Activated CD8-positive, alpha-beta T cell treated with anti-CD3 and anti-CD28 coated beads for 36 hours (primary cell): ENCODE results near the gene TMEM119. TPM values are rescaled to one million over a fixed set of nuclear protein-coding genes. Genes with fewer than 3 reads are reported as not detected.
A peak's percentile ranks its signal among the peaks of the same experiment; 100 is the strongest.

Experiments
- ATAC-seq: fragments of 200-7000 bp; cut with Tn5 transposase; one replicate; pipeline ENCODE4 v1.10.0; 2021; ENCODE audit warnings: mild to moderate bottlenecking, moderate library complexity
- CTCF ChIA-PET: fragments of 350-600 bp; sonication (Branson Sonifier 250); formaldehyde crosslinking; loops from one replicate; lab custom pipeline; 2021; ENCODE audit warnings: antibody characterized with exemption; lab: Charles Lee
- POLR2A ChIA-PET: fragments of 350-600 bp; sonication (Branson Sonifier 250); formaldehyde crosslinking; loops from one replicate; lab custom pipeline; 2021; ENCODE audit warnings: antibody characterized with exemption; lab: Charles Lee
- DNase-seq: peaks from one replicate; pipeline ENCODE4 v3.0.0-alpha.2; 2020
- H3K27ac Mint-ChIP-seq: one replicate; pipeline ENCODE4 v1.8.0; 2021; ENCODE audit warnings: mild to moderate bottlenecking, mixed read lengths
- H3K27me3 Mint-ChIP-seq: one replicate; pipeline ENCODE4 v1.8.0; 2021; ENCODE audit warnings: mixed read lengths
- H3K36me3 Mint-ChIP-seq: one replicate; pipeline ENCODE4 v1.8.0; 2021; ENCODE audit warnings: low read depth, mixed read lengths
- H3K4me1 Mint-ChIP-seq: one replicate; pipeline ENCODE4 v1.8.0; 2021; ENCODE audit warnings: low read depth, mixed read lengths
- H3K4me3 Mint-ChIP-seq: one replicate; pipeline ENCODE4 v1.8.0; 2021; ENCODE audit warnings: mild to moderate bottlenecking, moderate library complexity, mixed read lengths
- H3K9me3 Mint-ChIP-seq: one replicate; pipeline ENCODE4 v1.8.0; 2021; ENCODE audit warnings: mixed read lengths
- intact Hi-C: fragments of 100-400 bp; cut with micrococcal nuclease; formaldehyde crosslinking; loops from one replicate; pipeline ENCODE4 v1.10.0; 2022
- total RNA-seq, 2 experiments: library from RNA; stranded (reverse); gene quantifications; one replicate each; pipeline ENCODE4 v1.2.3, GENCODE V29; 2021
- TF ChIP-seq, protein P1 (sequence below): fragments of 200-600 bp; IDR thresholded peaks from one replicate; pipeline ENCODE4 v1.8.0; 2022; ENCODE audit warnings: antibody characterized with exemption, mild to moderate bottlenecking

TMEM119 gene
- total RNA-seq, 2 experiments from 2014 or later: not detected

DNA sequence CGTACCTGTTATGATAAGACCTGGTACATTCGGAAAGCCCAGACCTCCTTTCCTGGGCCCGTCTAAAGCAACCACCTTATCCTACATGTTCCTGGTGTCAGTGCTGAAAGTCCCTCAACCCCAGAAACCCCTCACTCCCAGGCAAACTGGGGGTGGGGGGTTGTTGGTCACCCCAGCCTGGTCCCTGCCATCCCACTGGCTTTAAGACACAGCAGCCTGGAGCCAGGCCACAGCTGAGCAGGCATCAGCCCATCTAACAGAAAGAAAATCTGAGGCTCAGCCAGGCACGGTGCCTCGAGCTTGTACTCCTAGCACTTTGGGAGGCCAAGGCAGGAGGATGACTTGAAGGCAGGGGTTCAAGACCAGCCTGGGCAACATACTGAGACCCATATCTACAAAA lies 31.3 kb upstream of the TMEM119 start:
- intact Hi-C loops: loop anchor here (2.0 kb wide), 1 partner anchor 66 kb away; the partner anchor contains the start of gene ISCU
- Mint-ChIP-seq H3K4me3 (peak overlapping the region; percentile 91), H3K27ac (peak overlapping the region; percentile 100), H3K4me1 (peaks cover 55% of the 10 kb centered on the region), H3K9me3 (peaks cover 3% of the 10 kb centered on the region), H3K27me3 (no peaks in the 10 kb centered on the region), H3K36me3 (peaks cover 45% of the 10 kb centered on the region)
- no peak for ATAC-seq
- POLR2A ChIA-PET: interaction anchor here (0.6 to 13.8 kb wide), 6 partner anchors 9 to 101 kb away, joined by 3 to 225 read pairs (median 4); partner anchors contain the start of genes ISCU and SART3
- TF ChIP-seq, protein P1, sequence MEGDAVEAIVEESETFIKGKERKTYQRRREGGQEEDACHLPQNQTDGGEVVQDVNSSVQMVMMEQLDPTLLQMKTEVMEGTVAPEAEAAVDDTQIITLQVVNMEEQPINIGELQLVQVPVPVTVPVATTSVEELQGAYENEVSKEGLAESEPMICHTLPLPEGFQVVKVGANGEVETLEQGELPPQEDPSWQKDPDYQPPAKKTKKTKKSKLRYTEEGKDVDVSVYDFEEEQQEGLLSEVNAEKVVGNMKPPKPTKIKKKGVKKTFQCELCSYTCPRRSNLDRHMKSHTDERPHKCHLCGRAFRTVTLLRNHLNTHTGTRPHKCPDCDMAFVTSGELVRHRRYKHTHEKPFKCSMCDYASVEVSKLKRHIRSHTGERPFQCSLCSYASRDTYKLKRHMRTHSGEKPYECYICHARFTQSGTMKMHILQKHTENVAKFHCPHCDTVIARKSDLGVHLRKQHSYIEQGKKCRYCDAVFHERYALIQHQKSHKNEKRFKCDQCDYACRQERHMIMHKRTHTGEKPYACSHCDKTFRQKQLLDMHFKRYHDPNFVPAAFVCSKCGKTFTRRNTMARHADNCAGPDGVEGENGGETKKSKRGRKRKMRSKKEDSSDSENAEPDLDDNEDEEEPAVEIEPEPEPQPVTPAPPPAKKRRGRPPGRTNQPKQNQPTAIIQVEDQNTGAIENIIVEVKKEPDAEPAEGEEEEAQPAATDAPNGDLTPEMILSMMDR: no peak
- DNase-seq: peak; percentile 55
- CTCF ChIA-PET: interaction anchor here (1.3 to 12.8 kb wide), 3 partner anchors 12 to 63 kb away, joined by 4 to 245 read pairs (median 6); no protein-coding TSS in a partner anchor

DNA sequence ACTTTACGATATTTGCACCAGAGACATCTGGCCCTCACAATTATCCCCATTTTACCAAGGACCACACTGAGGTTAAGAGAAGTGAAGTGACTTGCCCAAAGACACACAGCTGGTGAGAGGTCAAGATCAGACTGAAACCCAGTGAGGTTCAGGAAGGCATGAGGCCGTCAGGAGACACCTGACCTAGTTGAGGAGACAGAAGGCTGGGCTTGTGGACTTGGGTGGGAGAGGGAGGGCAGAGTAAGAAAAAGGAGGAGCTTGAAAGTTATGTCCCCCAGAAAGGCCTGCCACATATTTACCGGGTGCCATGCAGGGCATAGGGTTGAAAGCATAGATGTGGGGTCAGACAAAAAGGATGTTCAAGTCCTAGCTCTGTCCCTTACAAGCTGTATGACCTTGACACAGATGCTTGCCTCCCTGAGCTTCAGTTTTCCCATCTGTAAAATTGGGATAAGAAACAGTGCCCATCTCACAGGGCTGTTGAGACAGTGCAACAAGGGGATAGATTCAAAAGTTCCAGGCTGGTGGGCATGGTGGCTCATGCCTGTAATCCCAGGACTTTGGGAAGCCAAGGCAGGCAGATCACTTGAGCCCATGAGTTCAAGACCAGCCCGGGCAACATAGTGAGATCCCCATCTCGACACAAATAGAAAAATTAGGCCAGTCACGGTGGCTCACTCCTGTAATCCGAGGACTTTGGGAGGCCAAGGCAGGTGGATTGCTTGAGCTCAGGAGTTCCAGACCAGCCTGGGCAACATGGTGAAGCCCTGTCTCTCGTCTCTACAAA lies 29.4 kb upstream of the TMEM119 start:
- H3K9me3 Mint-ChIP-seq: peaks cover 6% of the 10 kb centered on the region
- H3K27me3 Mint-ChIP-seq: no peaks in the 10 kb centered on the region
- peak overlapping the region; percentile 10 for H3K4me3 Mint-ChIP-seq
- ChIA-PET CTCF (interaction anchor here (0.6 to 12.8 kb wide), 13 partner anchors 10 to 177 kb away, joined by 3 to 245 read pairs (median 5); partner anchors contain the start of genes ISCU and SART3), POLR2A (interaction anchor here (0.7 to 13.8 kb wide), 10 partner anchors 7 to 508 kb away, joined by 3 to 225 read pairs (median 4); partner anchors contain the start of genes ISCU and SART3)
- peak overlapping the region; percentile 100 for H3K27ac Mint-ChIP-seq
- no peak for ATAC-seq
- peaks cover 64% of the 10 kb centered on the region for H3K36me3 Mint-ChIP-seq
- TF ChIP-seq, protein P1: no peak
- DNase-seq: no peak
- peaks cover 54% of the 10 kb centered on the region for H3K4me1 Mint-ChIP-seq
- intact Hi-C loops: no loop called here

DNA sequence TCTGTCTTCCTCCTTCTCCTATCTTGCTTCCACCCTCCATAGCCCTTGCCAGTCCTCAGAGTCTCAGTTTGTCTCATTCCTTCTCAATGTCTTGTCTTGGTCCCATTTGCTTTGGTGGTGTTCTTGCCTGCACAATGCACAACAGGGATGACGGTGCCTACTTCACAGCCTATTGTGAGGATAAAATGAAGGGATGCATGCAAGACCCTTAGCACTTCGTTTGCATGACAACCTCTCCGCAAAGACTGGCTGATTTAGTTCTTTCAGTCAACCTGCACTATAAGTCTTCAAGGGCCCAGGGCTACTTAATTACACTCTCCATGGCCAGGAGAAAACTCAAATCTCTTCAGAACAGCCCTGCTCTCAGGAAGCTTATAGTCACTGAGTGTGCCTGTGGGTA lies 27.3 kb upstream of the TMEM119 start:
- TF ChIP-seq, protein P1: no peak
- Mint-ChIP-seq H3K9me3 (peaks cover 3% of the 10 kb centered on the region), H3K4me3 (no peak overlapping the region), H3K36me3 (peaks cover 62% of the 10 kb centered on the region), H3K4me1 (peaks cover 44% of the 10 kb centered on the region), H3K27me3 (no peaks in the 10 kb centered on the region), H3K27ac (peak overlapping the region; percentile 83)
- ATAC-seq (no peak), DNase-seq (no peak)
- ChIA-PET CTCF (no interaction called here), POLR2A (interaction anchor here (0.8 to 13.8 kb wide), 3 partner anchors 6 to 59 kb away, joined by 3 to 225 read pairs (median 134); partner anchors contain the start of genes ISCU, SART3 and SELPLG)
- intact Hi-C loops: no loop called here

DNA sequence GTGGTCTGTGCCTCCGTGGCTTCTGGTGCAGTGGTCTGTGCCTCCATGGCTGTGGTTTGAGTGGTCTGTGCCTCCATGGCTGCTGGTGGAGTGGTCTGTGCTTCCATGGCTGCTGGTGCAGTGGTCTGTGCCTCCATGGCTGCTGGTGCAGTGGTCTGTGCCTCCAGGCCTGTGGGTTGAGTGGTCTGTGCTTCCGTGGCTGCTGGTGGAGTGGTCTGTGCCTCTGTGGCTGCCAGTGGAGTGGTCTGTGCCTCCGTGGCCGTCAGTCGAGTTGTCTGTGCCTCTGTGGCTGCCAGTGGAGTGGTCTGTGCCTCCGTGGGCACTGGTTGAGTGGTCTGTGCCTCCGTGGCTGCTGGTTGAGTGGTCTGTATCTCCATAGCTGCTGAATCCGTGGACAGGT lies 25.7 kb upstream of the TMEM119 start:
- POLR2A ChIA-PET: interaction anchor here (0.6 to 13.8 kb wide), 3 partner anchors 8 to 175 kb away, joined by 3 to 225 read pairs (median 134); partner anchors contain the start of genes ISCU, SART3 and SELPLG
- TF ChIP-seq, protein P1: no peak
- peak overlapping the region; percentile 72 for H3K27ac Mint-ChIP-seq
- CTCF ChIA-PET: interaction anchor here (1.0 kb wide), 1 partner anchor 9 kb away, joined by 3 read pairs; no protein-coding TSS in a partner anchor
- intact Hi-C loops: no loop called here
- H3K36me3 Mint-ChIP-seq: peaks cover 57% of the 10 kb centered on the region
- no peak for ATAC-seq
- H3K9me3 Mint-ChIP-seq: peaks cover 3% of the 10 kb centered on the region
- no peak overlapping the region for H3K4me3 Mint-ChIP-seq
- H3K27me3 Mint-ChIP-seq: no peaks in the 10 kb centered on the region
- H3K4me1 Mint-ChIP-seq: peaks cover 41% of the 10 kb centered on the region
- DNase-seq: no peak
